HAP-1 (cell line): ENCODE measurements around the gene KDM5B.
"Not testable (repeated sequence)": the region's sequence is repeated elsewhere in the genome, so short reads cannot be mapped to it uniquely, and the experiment has no call there.

Experiments
- DNase-seq, 2 experiments: peaks; one replicate each; pipeline ENCODE4 v3.0.0-alpha.2; 2016 to 2020; ENCODE audit warnings: low spot score in 2 of 2
- H3K27me3 ChIP-seq: fragments of 250-450 bp; sonication (Bioruptor Pico); 2 replicates; pipeline ENCODE4 v1.5.1; 2020; ENCODE audit warnings: low read depth, mild to moderate bottlenecking, moderate library complexity
- H3K36me3 ChIP-seq: fragments of 250-450 bp; sonication (Bioruptor Pico); replicated peaks from 2 replicates; pipeline ENCODE4 v1.5.1; 2020; ENCODE audit warnings: mild to moderate bottlenecking
- H3K4me1 ChIP-seq: fragments of 250-450 bp; sonication (Bioruptor Pico); 2 replicates; pipeline ENCODE4 v1.5.1; 2020; ENCODE audit warnings: mild to moderate bottlenecking
- H3K4me3 ChIP-seq: fragments of 250-450 bp; sonication (Bioruptor Pico); 2 replicates; pipeline ENCODE4 v1.5.1; 2020; ENCODE audit warnings: mild to moderate bottlenecking, moderate library complexity
- H3K9me3 ChIP-seq: fragments of 250-450 bp; sonication (Bioruptor Pico); 2 replicates; pipeline ENCODE4 v1.5.1; 2020; ENCODE audit warnings: mild to moderate bottlenecking, moderate library complexity
- in situ Hi-C: fragments of 300-500 bp; cut with MboI; formaldehyde crosslinking; loops from 3 replicates; pipeline ENCODE4 v1.14.3; 2020; ENCODE audit warnings: low sequenced_read_pairs, inconsistent platforms, mixed read lengths

KDM5B gene

GRCh38 chr1:202835548-202836072, 27.4 kb upstream of the KDM5B start:
- no peak for DNase-seq
- Histone ChIP-seq H3K27me3 (peaks cover 3% of the 10 kb centered on the region; the same call in 1 of the 2 replicates), H3K9me3 (no peaks in the 10 kb centered on the region), H3K36me3 (no peaks in the 10 kb centered on the region), H3K4me1 (no peaks in the 10 kb centered on the region), H3K4me3 (no peak overlapping the region)
- in situ Hi-C loops = no loop called here

GRCh38 chr1:202834771-202835547, 26.7 kb upstream of the KDM5B start:
- no peak for DNase-seq
- no peaks in the 10 kb centered on the region for H3K4me1 ChIP-seq
- no peak overlapping the region for H3K4me3 ChIP-seq
- no peaks in the 10 kb centered on the region for H3K9me3 ChIP-seq
- no peaks in the 10 kb centered on the region for H3K36me3 ChIP-seq
- in situ Hi-C loops = no loop called here
- H3K27me3 ChIP-seq = peaks cover 3% of the 10 kb centered on the region; the same call in 1 of the 2 replicates

DNA sequence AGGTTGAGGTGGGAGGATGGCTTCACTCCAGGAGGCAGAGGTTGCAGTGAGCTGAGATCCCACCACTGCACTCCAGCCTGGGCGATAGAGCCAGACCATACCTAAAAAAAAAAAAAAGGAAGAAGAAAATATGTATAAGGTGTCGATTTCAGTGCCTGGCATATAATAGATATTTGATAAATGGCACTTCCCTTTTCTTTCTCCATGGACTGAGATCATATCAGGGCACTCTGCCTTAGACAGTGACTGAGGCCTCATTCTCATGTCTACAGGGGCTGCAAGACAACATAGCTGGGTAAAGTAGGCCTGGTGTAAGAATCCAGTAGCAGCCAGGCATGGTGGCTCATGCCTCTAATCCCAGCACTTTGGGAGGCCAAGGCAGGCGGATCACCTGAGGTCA, 23.7 kb upstream of the KDM5B start:
- no peaks in the 10 kb centered on the region for H3K4me1 ChIP-seq
- H3K36me3 ChIP-seq = no peaks in the 10 kb centered on the region
- in situ Hi-C loops = no loop called here
- no peak for DNase-seq
- H3K4me3 ChIP-seq = no peak overlapping the region
- H3K9me3 ChIP-seq = no peaks in the 10 kb centered on the region
- H3K27me3 ChIP-seq = peaks cover 3% of the 10 kb centered on the region; the same call in 1 of the 2 replicates

DNA sequence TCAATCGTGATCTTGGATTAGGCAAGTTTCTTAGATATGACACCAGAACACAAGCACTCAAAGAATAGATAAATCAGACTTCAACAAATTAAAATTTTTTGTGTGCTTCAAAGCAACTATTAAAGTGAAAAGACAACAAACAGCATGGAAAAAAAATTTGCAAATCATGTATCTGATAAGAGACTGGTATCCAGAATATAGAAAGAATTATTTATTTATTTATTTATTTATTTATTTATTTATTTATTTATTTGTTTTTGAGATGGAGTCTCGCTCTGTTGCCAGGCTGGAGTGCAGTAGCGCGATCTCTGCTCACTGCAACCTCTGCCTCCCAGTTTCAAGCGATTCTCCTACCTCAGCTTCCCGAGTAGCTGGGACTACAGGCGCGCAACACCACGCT, 21.0 kb upstream of the KDM5B start:
- DNase-seq, H3K4me3 ChIP-seq, H3K9me3 ChIP-seq, in situ Hi-C loops, H3K27me3 ChIP-seq, H3K4me1 ChIP-seq, H3K36me3 ChIP-seq: not testable (repeated sequence)

DNA sequence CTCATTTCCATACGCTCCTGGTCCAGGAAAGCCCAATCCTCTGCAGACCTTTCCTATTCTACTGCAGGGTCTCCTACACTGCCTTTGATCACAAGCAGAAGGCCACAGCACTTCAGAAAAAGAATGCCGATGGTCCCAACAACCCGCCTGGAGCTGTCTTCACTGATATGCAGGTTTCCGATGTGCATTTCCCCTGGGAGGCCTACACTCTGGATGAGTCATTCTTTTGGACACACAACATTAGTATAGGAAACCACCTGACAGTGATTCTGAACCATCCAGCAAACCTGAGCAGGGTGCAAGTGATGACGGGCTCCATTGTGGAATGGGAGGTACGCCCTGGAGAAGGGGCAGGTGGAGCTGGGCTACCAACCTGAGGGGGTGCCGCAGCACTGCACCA, 17.5 kb upstream of the KDM5B start:
- no peak for DNase-seq
- in situ Hi-C loops = no loop called here
- Histone ChIP-seq H3K36me3 (no peaks in the 10 kb centered on the region), H3K4me1 (no peaks in the 10 kb centered on the region), H3K27me3 (no peaks in the 10 kb centered on the region), H3K9me3 (no peaks in the 10 kb centered on the region), H3K4me3 (no peak overlapping the region)

GRCh38 chr1:202821467-202821866, 13.2 kb upstream of the KDM5B start:
- in situ Hi-C loops = no loop called here
- H3K36me3 ChIP-seq = no peaks in the 10 kb centered on the region
- no peaks in the 10 kb centered on the region for H3K9me3 ChIP-seq
- no peaks in the 10 kb centered on the region for H3K4me1 ChIP-seq
- H3K27me3 ChIP-seq = no peaks in the 10 kb centered on the region
- no peak for DNase-seq
- H3K4me3 ChIP-seq = no peak overlapping the region

- Histone ChIP-seq H3K9me3 (no peaks in the 10 kb centered on the region), H3K4me3 (no peak overlapping the region), H3K4me1 (no peaks in the 10 kb centered on the region), H3K36me3 (no peaks in the 10 kb centered on the region), H3K27me3 (no peaks in the 10 kb centered on the region)
- in situ Hi-C loops = no loop called here
- no peak for DNase-seq
These were observed 10.6 kb upstream of the KDM5B start for GRCh38 chr1:202818819-202819218.

GRCh38 chr1:202815120-202815519, 6.9 kb upstream of the KDM5B start:
- Histone ChIP-seq H3K27me3 (no peaks in the 10 kb centered on the region), H3K4me1 (peaks cover 5% of the 10 kb centered on the region), H3K36me3 (no peaks in the 10 kb centered on the region), H3K9me3 (no peaks in the 10 kb centered on the region), H3K4me3 (no peak overlapping the region)
- in situ Hi-C loops = no loop called here
- no peak for DNase-seq

GRCh38 chr1:202812176-202813026, 4.2 kb upstream of the KDM5B start:
- Histone ChIP-seq H3K9me3 (no peaks in the 10 kb centered on the region), H3K27me3 (no peaks in the 10 kb centered on the region), H3K36me3 (no peaks in the 10 kb centered on the region), H3K4me3 (no peak overlapping the region), H3K4me1 (peaks cover 5% of the 10 kb centered on the region)
- in situ Hi-C loops = no loop called here
- DNase-seq = no peak

DNA sequence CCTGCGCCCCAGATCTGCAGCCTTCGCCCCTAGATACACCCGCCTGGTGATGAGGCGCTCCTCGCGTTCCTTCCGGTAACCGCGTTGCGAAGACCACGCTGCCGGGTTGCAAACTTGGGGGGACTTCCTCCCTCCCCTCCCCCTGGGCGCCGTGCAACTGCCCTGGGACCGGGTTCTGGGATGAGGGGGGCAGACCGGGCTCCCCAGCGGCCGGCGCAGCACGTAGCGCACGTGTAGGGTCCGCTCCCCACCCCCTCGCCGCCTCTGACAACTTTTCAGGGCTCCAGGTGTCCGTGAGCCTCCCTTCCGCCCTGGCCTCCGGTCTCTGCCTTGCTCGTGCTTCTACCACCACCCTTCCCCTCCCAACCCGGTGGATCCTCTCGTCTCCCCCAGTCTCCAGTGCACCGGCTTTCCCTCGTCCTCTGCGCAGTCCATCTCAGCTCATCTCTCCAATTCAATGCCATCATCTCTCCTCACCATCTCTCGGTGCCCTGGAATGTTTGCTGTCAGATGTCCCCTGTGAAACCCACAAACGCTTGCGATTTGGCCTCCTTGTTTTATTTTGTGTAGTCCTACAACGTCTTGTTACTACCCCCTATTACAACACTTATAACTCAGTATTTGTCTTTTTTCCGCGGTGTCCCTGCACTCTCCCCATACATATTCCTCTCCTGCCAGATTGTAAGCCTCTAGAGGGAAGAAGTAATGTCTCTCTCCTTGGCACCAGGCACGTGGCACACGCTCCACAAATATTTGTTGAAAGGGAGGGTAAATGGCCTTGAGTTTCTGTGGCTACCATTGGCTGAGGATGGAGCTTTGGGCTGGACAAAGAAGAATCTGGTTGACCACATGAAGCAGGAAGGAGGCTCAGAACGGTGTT, 3.3 kb upstream of the KDM5B start:
- Histone ChIP-seq H3K27me3 (no peaks in the 10 kb centered on the region), H3K36me3 (no peaks in the 10 kb centered on the region), H3K4me1 (peaks cover 5% of the 10 kb centered on the region), H3K9me3 (no peaks in the 10 kb centered on the region), H3K4me3 (peak overlapping the region; percentile 59)
- DNase-seq = peak in 1 of 2 experiments; percentile 30
- in situ Hi-C loops = no loop called here

DNA sequence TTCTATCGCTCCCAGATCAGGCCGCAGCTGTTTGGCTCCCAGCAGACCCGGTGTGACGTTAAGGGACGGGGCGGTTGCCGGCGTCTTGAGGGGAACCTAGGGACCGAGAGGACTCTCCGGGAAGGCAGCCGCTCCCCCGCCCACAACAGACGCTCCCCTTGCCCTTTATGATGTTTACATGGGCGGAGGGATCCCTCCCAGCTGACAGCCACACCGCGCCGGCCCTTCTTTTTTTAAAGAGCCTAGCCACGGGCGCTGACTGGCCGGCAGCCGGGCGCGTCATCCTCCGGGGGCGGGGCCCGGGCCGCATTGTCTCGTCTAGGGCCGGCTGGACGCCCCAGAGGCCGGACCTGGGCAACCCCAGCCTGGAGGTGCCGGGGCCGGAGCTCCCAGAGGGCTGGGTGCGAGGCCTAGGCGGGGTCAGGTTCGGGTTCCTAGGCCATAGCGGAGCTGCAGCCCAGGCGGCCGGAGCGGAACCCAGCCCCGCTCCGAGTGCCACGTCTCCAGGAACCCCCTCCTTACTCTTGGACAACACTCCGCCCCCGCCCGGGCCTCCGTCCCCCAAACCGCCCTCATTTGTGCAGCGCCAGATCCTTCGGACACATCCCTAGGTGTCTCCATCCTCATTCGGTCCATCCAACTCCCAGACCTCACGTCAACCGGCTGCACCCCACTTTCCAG, 2.5 kb upstream of the KDM5B start, which contains the start of gene PCAT6:
TSS of gene PCAT6 (plus strand) at position 340 of the 681 bp plus-strand sequence.
- Histone ChIP-seq H3K4me3 (peak within 1 kb of the TSS; percentile 59), H3K4me1 (peaks cover 11% of the 10 kb centered on the region), H3K27me3 (no peaks in the 10 kb centered on the region), H3K9me3 (no peaks in the 10 kb centered on the region), H3K36me3 (no peaks in the 10 kb centered on the region)
- DNase-seq = peak; percentile 94 to 97
- in situ Hi-C loops = no loop called here

- peak overlapping the region; percentile 59 for H3K4me3 ChIP-seq
These were observed 2.0 kb upstream of the KDM5B start for GRCh38 chr1:202810193-202810614.

More at GRCh38 chr1:202810193-202810614, 2.0 kb upstream of the KDM5B start:
- Histone ChIP-seq H3K36me3 (no peaks in the 10 kb centered on the region), H3K4me1 (peaks cover 17% of the 10 kb centered on the region), H3K27me3 (no peaks in the 10 kb centered on the region), H3K9me3 (no peaks in the 10 kb centered on the region)
- DNase-seq = no peak
- in situ Hi-C loops = no loop called here
